Endodermal cell (in vitro differentiated cells): ENCODE measurements around the gene PKD2L1. TPM values are rescaled to one million over a fixed set of nuclear protein-coding genes. Genes with fewer than 3 reads are reported as not detected.

Experiments used
- DNase-seq: peaks from one replicate; pipeline ENCODE4 v3.0.0-alpha.2; 2017
- H3K27ac ChIP-seq: 2 replicates; pipeline ENCODE4 v1.5.1; 2013; ENCODE audit warnings: mild to moderate bottlenecking, low read depth, low read length, moderate library complexity
- H3K27me3 ChIP-seq: 2 replicates; pipeline ENCODE4 v1.6.1; 2013; ENCODE audit warnings: mild to moderate bottlenecking, low read length, moderate library complexity; ENCODE audit not compliant: insufficient read depth, control insufficient read depth, poor library complexity, severe bottlenecking
- H3K36me3 ChIP-seq: 2 replicates; pipeline ENCODE4 v1.7.0; 2013; ENCODE audit warnings: mild to moderate bottlenecking, low read length, moderate library complexity; ENCODE audit not compliant: control insufficient read depth, insufficient read depth
- H3K4me1 ChIP-seq: one replicate; pipeline ENCODE4 v1.7.0; 2013; ENCODE audit warnings: low read length; ENCODE audit not compliant: control insufficient read depth, insufficient read depth
- H3K4me3 ChIP-seq: 2 replicates; pipeline ENCODE4 v1.5.1; 2013; ENCODE audit warnings: mild to moderate bottlenecking, low read length, moderate library complexity
- H3K9ac ChIP-seq: 2 replicates; pipeline ENCODE4 v1.6.1; 2013; ENCODE audit warnings: mild to moderate bottlenecking, low read length, moderate library complexity; ENCODE audit not compliant: poor library complexity, severe bottlenecking; ENCODE audit errors: extremely low read depth
- H3K9me3 ChIP-seq: 2 replicates; pipeline ENCODE4 v1.6.1; 2013; ENCODE audit warnings: mild to moderate bottlenecking, low read length, moderate library complexity; ENCODE audit not compliant: control insufficient read depth
- H3K27ac Mint-ChIP-seq: 2 replicates; pipeline ENCODE4 v1.8.0; 2020; ENCODE audit warnings: mixed read lengths
- H3K27me3 Mint-ChIP-seq: 2 replicates; pipeline ENCODE4 v1.8.0; 2021; ENCODE audit warnings: mild to moderate bottlenecking, mixed read lengths; ENCODE audit not compliant: insufficient read depth
- H3K36me3 Mint-ChIP-seq: 2 replicates; pipeline ENCODE4 v1.8.0; 2020; ENCODE audit warnings: low read depth, mixed read lengths
- H3K4me1 Mint-ChIP-seq: 2 replicates; pipeline ENCODE4 v1.8.0; 2020; ENCODE audit warnings: mixed read lengths
- H3K4me3 Mint-ChIP-seq: 2 replicates; pipeline ENCODE4 v1.8.0; 2020; ENCODE audit warnings: mild to moderate bottlenecking, moderate library complexity, mixed read lengths
- H3K9me3 Mint-ChIP-seq: 2 replicates; pipeline ENCODE4 v1.8.0; 2020; ENCODE audit warnings: mild to moderate bottlenecking, mixed read lengths
- CTCF ChIP-seq: fragments of 200-600 bp; sonication (generic); conservative IDR thresholded peaks from 2 replicates; pipeline ENCODE4 v1.5.0; 2021; ENCODE audit warnings: antibody characterized with exemption, mild to moderate bottlenecking
- WGBS, 2 experiments: methylation state at CpG; one replicate each; pipeline versions ENCODE4 v1.1.5 to v1.1.7; 2013; ENCODE audit warnings: missing lambda C conversion rate in 2 of 2, mixed read lengths in 1 of 2; ENCODE audit not compliant: insufficient coverage in 1 of 2, insufficient read length in 1 of 2; 5-methylcytosine and 5-hydroxymethylcytosine counted together
- total RNA-seq, 2 donors: library from RNA; stranded (reverse); fragmentation: NEBNext Ultra II Directional in 1 of 2; extraction: Animal tissue kit (Norgen Biotek cat#: 25700) in 1 of 2; gene quantifications; 2 replicates in 1 of 2; 3 replicates in 1 of 2; pipeline ENCODE4 v1.2.1, GENCODE V29; 2021

PKD2L1 gene
- total RNA-seq, 2 donors from 2014 or later = not detected

- H3K4me3 ChIP-seq = no peak overlapping the region
- Mint-ChIP-seq H3K27ac (peak overlapping the region; percentile 83), H3K36me3 (no peaks in the 10 kb centered on the region), H3K4me3 (peak overlapping the region; percentile 30), H3K4me1 (peaks cover 35% of the 10 kb centered on the region), H3K9me3 (no peaks in the 10 kb centered on the region), H3K27me3 (no peaks in the 10 kb centered on the region)
- peaks cover 5% of the 10 kb centered on the region for H3K4me1 ChIP-seq
- H3K27ac ChIP-seq = no peak overlapping the region
- no peaks in the 10 kb centered on the region for H3K9me3 ChIP-seq
- WGBS, 2 experiments = 67 to 77% methylated on average over 4 to 12 of the region's 12 CpGs
- peak; percentile 72 for DNase-seq
- H3K27me3 ChIP-seq = no peaks in the 10 kb centered on the region
- H3K36me3 ChIP-seq = no peaks in the 10 kb centered on the region
- TF ChIP-seq CTCF = no peak
- no peak overlapping the region for H3K9ac ChIP-seq
These were observed 11.2 kb upstream of the PKD2L1 start for GRCh38 chr10:100340948-100341847.

GRCh38 chr10:100339236-100339635 lies 9.2 kb upstream of the PKD2L1 start:
- H3K4me1 ChIP-seq = peaks cover 5% of the 10 kb centered on the region
- Mint-ChIP-seq H3K4me1 (peaks cover 26% of the 10 kb centered on the region), H3K9me3 (no peaks in the 10 kb centered on the region), H3K36me3 (no peaks in the 10 kb centered on the region), H3K4me3 (no peak overlapping the region), H3K27me3 (peaks cover 9% of the 10 kb centered on the region), H3K27ac (no peak overlapping the region)
- no peak for TF ChIP-seq CTCF
- no peaks in the 10 kb centered on the region for H3K9me3 ChIP-seq
- H3K27ac ChIP-seq = no peak overlapping the region
- 58 to 74% methylated on average over 3 to 5 of the region's 5 CpGs for WGBS, 2 experiments
- H3K4me3 ChIP-seq = no peak overlapping the region
- no peaks in the 10 kb centered on the region for H3K36me3 ChIP-seq
- H3K27me3 ChIP-seq = peaks cover 7% of the 10 kb centered on the region
- no peak for DNase-seq
- H3K9ac ChIP-seq = no peak overlapping the region

- WGBS, 2 experiments = 56 to 83% methylated on average over 2 to 4 of the region's 4 CpGs
- H3K4me1 Mint-ChIP-seq = peaks cover 26% of the 10 kb centered on the region
- Histone ChIP-seq H3K36me3 (no peaks in the 10 kb centered on the region), H3K27ac (no peak overlapping the region), H3K4me3 (no peak overlapping the region), H3K9me3 (no peaks in the 10 kb centered on the region), H3K4me1 (peaks cover 5% of the 10 kb centered on the region), H3K9ac (no peak overlapping the region), H3K27me3 (peaks cover 14% of the 10 kb centered on the region)
- TF ChIP-seq CTCF = peak; percentile 93
- peak; percentile 93 for DNase-seq
- no peak overlapping the region for H3K27ac Mint-ChIP-seq
- H3K36me3 Mint-ChIP-seq = no peaks in the 10 kb centered on the region
- no peak overlapping the region for H3K4me3 Mint-ChIP-seq
- peaks cover 15% of the 10 kb centered on the region for H3K27me3 Mint-ChIP-seq
- H3K9me3 Mint-ChIP-seq = no peaks in the 10 kb centered on the region
These were observed 8.5 kb upstream of the PKD2L1 start for GRCh38 chr10:100338434-100339036.
